Measurements from ENCODE around the gene OSBPL7.

OSBPL7 gene

DNA sequence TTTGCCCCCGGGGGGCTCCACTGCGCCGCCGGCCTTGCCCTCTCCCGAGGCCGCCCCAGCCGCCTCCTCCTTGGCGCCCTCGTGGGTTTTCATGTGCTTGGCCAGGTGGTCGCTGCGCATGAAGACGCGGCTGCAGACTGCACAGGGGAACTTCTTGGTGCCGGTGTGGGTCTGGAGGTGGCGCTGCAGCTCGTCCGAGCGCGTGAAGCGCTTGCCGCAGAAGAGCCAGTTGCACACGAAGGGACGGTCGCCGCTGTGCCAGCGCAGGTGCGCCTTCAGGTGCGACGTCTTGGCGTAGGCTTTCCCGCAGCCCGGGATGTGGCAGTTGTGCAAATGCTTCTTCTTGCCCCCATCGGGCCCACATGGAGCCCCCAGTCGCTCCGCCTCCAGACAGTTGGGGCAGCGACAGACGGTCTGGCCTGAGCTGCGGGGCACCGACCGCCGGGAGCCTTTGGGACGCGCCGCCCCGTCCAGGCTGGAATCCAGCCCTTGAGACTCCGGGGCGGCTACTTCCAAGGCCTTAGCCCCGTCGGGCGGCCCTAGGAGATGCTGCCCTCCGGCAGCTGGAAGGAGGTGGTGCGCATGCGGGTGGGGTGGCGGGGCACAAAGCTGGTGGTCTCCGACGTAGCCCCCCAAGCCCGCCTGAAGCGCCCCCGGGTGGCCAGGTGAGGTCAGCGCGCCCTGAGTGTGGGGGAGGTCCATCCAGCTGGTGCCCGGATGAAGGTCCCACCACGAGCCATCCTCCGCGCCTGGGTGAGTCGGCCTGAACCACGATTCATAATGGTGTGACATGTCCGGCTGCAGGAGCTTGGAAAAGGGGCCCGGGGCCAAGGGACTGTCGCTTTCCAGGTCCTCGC lies 26.0 kb upstream of the OSBPL7 start:
- DNase-seq, result no peak

DNA sequence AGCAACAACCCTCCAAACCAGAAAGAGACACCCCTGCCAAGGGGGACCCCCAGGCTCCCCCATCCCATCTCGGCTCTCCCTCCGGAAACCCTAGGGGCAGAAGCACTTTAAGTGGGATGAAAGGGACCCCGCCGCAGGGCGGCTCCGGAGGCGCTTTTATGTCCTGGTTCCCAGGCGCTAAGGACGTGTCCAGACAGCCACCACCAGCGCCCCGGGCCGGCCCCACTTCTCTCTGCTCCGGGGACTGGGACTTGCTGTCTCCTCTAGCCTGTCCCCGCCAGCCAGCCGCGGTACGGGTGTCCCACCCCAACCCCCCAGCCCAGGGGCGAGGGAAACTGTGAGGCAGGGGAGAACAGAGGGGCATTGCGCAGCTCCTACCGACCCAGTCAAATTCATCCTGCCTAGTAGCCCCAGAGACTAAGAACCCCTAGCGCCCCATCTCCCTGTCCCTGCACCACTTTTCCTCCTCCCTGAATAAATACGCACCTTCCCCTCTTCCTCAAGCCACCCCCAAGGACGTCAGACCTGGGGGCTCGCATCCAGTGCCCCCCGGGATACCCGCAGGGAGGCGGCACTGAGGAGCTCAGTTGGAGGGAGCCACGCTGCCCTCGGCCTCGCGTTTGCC lies 25.2 kb upstream of the OSBPL7 start:
- DNase-seq, result no peak

- DNase-seq, result no peak
Measured at GRCh38 chr17:47845716-47846075, 24.1 kb upstream of the OSBPL7 start.

- no peak for DNase-seq
Measured at GRCh38 chr17:47844814-47845715, 23.5 kb upstream of the OSBPL7 start.

GRCh38 chr17:47844227-47844626 lies 22.6 kb upstream of the OSBPL7 start:
- DNase-seq, result no peak

DNA sequence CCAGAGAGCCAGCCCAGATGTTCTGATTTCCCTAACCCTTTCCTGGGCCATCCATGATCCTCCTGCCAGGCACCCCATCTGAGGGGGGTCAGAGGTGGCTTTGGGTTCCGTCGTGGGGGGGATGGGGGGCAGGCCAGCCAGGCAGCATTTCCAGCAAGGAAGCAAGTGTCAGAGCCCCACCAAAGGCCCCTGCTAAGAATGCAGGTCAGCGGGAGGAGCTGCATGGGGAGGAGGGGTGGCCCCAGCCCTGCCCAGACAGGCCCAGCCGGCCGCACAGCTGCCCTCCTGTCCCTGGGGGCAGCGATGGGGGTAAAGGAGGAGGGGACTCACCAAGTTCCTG lies 21.8 kb upstream of the OSBPL7 start:
- DNase-seq, result no peak

DNA sequence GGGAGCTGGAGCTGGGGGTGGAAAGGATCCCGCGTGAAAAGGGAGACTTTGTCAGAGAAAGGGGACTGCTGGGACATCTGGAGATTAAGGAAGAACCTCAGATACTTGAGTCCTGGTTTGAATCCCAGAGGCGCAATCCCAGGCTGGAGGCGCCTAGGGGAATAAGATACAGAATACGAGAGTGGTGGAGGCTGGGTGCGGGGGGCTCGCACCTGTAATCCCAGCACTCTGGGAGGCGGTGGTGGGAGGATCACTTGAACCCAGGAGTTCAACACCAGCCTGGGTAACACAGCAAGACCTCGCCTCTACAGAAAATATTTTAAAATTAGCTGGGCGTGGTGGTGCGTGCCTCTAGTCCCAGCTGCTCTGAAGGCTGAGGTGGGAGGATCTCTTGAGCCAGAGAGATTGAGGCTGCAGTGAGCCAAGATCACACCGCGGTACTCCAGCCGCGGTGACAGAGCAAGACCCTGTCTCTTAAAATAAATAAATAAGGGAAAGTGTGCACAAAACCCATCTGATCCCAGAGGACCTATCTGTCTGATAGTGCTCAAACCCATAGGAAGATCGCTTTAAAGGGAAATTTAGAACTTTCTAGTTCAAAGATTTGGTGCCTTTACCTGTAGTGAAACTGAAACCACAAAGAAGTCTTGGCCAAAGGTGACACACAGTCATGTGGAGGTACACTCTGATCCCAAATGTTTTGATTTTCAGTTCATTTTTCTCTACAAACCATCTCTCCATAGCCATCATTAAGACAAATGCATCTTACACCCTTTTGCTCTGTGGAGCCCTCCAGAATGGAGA lies 20.1 kb upstream of the OSBPL7 start:
- DNase-seq, result no peak

DNA sequence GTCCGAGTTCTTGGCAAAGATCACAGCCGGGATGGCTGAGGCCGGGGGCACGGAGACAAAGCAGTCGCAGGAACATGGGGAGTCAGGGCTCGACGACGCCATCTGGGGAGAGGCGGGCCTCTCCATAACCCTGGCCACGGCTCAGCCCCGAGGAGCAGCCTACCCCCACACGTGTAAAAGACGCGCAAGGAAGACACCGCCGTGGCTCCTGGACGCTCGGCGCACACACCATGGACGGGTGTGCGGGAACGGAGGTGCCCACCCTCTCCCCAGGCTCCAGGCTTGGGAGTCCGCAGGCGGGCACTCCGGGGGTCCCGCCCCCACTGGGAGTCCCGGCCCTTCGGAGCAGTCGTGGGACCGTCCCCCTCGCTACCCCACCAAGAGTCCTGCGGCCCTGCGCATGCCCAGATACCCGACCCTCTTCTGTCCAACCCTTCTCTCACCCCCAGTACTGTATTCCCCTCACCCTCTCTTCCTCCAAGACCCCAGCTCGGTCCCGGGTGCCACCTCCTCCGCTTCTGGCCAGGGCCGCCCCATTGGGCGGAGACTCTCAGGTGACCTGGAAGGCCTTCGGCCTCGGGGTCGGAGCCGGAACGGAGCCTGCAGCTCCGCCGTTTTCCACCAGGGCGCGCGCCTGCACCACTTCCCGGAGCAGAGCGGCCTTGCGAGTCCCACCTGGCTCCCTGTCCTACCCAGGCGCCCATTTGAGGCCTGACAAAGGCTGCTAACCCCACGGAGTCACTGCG lies 19.3 kb upstream of the OSBPL7 start, which contains the start of gene SCRN2:
Gene SCRN2 (minus strand): TSS at position 532 of the 746 bp plus-strand sequence. CDS start 430 bp downstream, at position 102.
- DNase-seq, result peak; percentile 46

DNA sequence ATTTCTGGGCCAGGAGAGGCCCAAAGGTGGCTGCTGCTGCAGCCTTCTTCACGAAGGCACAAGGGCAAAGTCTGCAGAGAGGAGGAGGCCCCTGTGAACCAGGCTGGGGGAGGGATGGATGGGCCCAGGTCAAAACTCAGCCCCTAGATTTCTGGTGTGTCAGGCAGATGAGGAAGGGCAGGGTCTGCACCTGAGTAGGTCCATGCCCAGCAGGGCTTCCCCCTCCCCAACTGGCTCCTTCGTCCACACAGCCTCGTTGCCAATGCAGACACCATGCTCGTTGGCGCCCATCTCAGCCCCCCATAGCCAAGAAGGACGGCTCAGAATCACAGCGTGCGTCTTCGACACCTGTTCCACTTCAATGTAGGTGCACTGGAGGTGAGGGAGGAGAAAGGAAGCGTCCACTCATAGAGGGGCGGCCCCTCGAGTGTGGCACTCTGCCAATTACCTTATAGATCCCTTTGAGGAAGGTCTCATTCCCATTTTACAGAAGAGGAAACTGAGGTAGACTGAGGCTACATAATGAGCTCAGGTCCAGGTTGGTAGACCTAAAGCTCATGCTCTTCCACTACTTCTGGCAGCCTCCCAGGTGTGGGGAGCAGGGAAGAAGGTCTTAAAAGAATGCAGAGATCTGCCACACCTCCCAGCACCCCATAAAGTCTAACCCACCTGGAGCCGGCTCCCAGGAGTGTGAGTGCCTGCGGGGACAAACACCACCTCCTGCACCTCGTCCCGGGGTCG lies 18.6 kb upstream of the OSBPL7 start:
- no peak for DNase-seq

GRCh38 chr17:47839071-47839470 lies 17.5 kb upstream of the OSBPL7 start:
- DNase-seq, result no peak

GRCh38 chr17:47838636-47839035 lies 17.0 kb upstream of the OSBPL7 start:
- no peak for DNase-seq

- DNase-seq, result no peak
Measured at GRCh38 chr17:47837401-47838039, 15.9 kb upstream of the OSBPL7 start.

DNA sequence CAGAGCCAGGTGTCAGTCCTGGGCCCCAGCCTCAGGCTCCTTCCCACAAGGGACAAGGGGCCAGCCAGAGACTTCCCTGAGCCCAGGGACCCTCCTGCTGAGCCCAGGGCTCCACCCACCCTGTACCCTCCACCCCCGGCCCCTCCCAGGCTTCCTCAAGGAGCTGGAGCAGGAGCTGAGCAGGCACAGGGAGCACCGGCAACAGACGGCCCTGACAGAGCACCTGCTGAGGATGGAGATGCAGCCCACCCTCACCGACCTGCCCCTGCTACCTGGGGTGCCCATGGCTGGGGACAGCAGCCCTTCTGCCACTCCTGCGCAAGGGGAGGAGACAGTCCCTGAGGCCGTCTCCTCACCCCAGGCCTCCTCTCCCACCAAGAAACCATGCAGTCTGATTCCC lies 15.0 kb upstream of the OSBPL7 start:
- DNase-seq, result no peak

- DNase-seq, result no peak
Measured at GRCh38 chr17:47834756-47835155, 13.2 kb upstream of the OSBPL7 start.

DNA sequence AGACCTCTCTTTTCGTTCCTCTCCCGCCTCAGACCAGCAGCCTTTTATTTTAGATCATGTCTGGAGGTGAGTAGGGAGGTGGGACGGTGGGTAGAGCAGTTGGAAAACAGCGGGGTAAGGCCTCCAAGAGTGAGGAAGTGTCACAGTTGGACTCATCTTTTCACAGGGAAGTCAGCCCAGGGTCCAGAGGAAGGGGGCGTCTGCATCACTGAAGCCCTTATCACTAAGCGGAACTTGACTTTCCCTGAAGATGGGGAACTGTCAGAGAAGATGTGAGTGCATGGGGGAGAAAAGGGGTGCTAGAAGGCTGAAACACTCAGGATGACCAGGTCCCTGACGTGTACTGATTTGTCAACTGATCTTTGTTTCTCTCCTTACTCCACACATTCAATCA lies 10.3 kb upstream of the OSBPL7 start:
- no peak for DNase-seq

GRCh38 chr17:47831003-47831933 lies 9.7 kb upstream of the OSBPL7 start, which contains the start of the genes LRRC46 and MRPL10:
TSS of gene LRRC46 (plus strand) at chr17:47831670. CDS start at chr17:47831990, 320 bp downstream.
TSS of gene MRPL10 (minus strand) at chr17:47831541. CDS start at chr17:47831511, 30 bp downstream.
- peak; percentile 73 for DNase-seq

- no peak for DNase-seq
Measured at GRCh38 chr17:47830396-47831002, 8.9 kb upstream of the OSBPL7 start.

DNA sequence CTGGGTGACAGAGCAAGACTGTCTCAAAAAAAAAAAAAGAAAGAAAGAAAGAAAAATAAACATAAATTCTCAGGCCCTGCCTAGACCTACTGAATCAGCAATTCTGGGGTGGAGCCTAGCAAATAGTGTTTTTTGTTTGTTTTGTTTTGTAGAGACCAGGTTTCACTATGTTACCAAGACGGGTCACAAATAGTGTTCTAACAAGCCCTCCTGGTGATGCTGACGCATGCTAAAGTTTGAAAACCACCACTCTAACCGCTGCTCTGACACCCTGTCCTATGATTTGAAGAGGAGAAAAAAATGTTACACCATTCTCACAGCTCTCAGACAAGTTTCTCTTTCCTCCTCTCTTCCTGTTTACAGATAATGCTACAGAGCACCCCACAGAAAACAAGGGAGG lies 8.3 kb upstream of the OSBPL7 start:
- DNase-seq, result no peak

DNA sequence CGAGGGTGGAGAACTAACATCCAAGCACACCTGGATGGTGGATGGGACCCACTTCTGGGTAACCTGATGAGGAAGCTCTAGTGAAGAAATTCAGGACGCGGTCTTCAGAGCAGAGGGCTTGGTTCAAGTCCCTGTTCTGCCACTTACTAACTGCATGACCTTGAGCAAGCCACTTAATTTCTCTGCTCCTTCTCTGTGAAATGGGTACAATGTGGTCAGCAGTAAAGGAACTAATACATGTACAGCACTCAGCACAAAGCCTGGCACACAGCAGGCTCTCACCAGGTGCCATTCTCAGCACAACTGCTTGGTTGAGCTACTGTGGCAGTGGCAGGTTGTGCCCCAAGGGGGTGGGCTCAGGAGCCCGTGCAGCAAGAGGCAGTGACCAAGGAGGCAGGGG lies 1.9 kb upstream of the OSBPL7 start:
- no peak for DNase-seq

Data from NCI-H2029 treated with DMSO at 0.1 percent for 48 hours (cell line).